SK-N-SH (cell line): Measurements from ENCODE around the gene TUBGCP3. TPM values are rescaled to one million over a fixed set of nuclear protein-coding genes. Genes with fewer than 3 reads are reported as not detected.

ENCODE experiments used
- CTCF ChIA-PET: fragments of 300-600, 350-600 bp; formaldehyde crosslinking; extraction: SDS; loops from one replicate; lab custom pipeline; 2021; lab: Yijun Ruan, JAX
- POLR2A ChIA-PET: fragments of 350-600 bp; sonication (Branson Sonifier 250); formaldehyde crosslinking; extraction: SDS; loops from one replicate; lab custom pipeline; 2020; ENCODE audit warnings: antibody characterized with exemption, inconsistent platforms; lab: Yijun Ruan, JAX
- DNase-seq: peaks from one replicate; pipeline ENCODE4 v3.0.0; 2012
- H2AFZ ChIP-seq: fragments of 200-600 bp; sonication (generic); 2 replicates; pipeline ENCODE4 v1.8.1; 2016; ENCODE audit warnings: antibody characterized with exemption, mild to moderate bottlenecking, low read depth
- H3F3A ChIP-seq: fragments of 200-600 bp; sonication (generic); replicated peaks from 2 replicates; pipeline ENCODE3; 2016; ENCODE audit warnings: antibody characterized with exemption, mild to moderate bottlenecking; ENCODE audit not compliant: insufficient read depth
- H3K27ac ChIP-seq, 2 experiments: fragments of 200-500 bp in 1 of 2; fragments of 200-600 bp in 1 of 2; sonication (Bioruptor generic) in 1 of 2; sonication (generic), shearing (Covaris generic) in 1 of 2; 2 replicates each; pipeline versions ENCODE4 v1.5.1 to v1.6.1; 2014 to 2016; ENCODE audit warnings: low read depth in 2 of 2, inconsistent platforms in 1 of 2, low read length in 1 of 2, mild to moderate bottlenecking in 1 of 2, mixed read lengths in 1 of 2
- H3K27me3 ChIP-seq: fragments of 200-600 bp; sonication (generic), shearing (Covaris generic); 2 replicates; pipeline ENCODE4 v1.6.1; 2016; ENCODE audit warnings: mixed run types; ENCODE audit not compliant: insufficient read depth
- H3K36me3 ChIP-seq, 2 experiments: fragments of 200-500 bp in 1 of 2; fragments of 200-600 bp in 1 of 2; sonication (Bioruptor generic) in 1 of 2; sonication (generic) in 1 of 2; replicated peaks in 1 of 2; 2 replicates each; pipeline versions ENCODE3 to v1.5.1; 2014 to 2016; ENCODE audit warnings: low read length in 1 of 2, mild to moderate bottlenecking in 1 of 2; ENCODE audit not compliant: insufficient read depth in 2 of 2, control insufficient read depth in 1 of 2
- H3K4me1 ChIP-seq, 2 experiments: fragments of 200-500 bp in 1 of 2; fragments of 200-600 bp in 1 of 2; sonication (Bioruptor generic) in 1 of 2; sonication (generic), shearing (Covaris generic) in 1 of 2; 2 replicates each; pipeline versions ENCODE4 v1.5.1 to v1.6.1; 2014 to 2016; ENCODE audit warnings: low read depth in 1 of 2, low read length in 1 of 2, mixed run types in 1 of 2; ENCODE audit not compliant: insufficient read depth in 2 of 2, control insufficient read depth in 1 of 2
- H3K4me2 ChIP-seq: fragments of 200-600 bp; sonication (generic), shearing (Covaris generic); 2 replicates; pipeline ENCODE4 v1.6.1; 2017; ENCODE audit warnings: mixed run types
- H3K4me3 ChIP-seq, 2 experiments: fragments of 200-500 bp in 1 of 2; fragments of 200-600 bp in 1 of 2; sonication (Bioruptor generic) in 1 of 2; sonication (generic), shearing (Covaris generic) in 1 of 2; 2 replicates each; pipeline versions ENCODE4 v1.5.1 to v1.8.1; 2014 to 2016; ENCODE audit warnings: low read depth in 2 of 2, inconsistent platforms in 1 of 2, low read length in 1 of 2, mild to moderate bottlenecking in 1 of 2, mixed read lengths in 1 of 2, moderate library complexity in 1 of 2
- H3K79me2 ChIP-seq: fragments of 200-600 bp; sonication (generic); 2 replicates; pipeline ENCODE4 v1.8.1; 2017; ENCODE audit warnings: mild to moderate bottlenecking; ENCODE audit not compliant: insufficient read depth
- H3K9ac ChIP-seq: fragments of 200-600 bp; sonication (generic); 2 replicates; pipeline ENCODE4 v1.6.1; 2017; ENCODE audit warnings: mixed run types
- H3K9me2 ChIP-seq: fragments of 200-600 bp; sonication (generic); 2 replicates; pipeline ENCODE4 v1.6.1; 2017; ENCODE audit warnings: mixed run types
- H3K9me3 ChIP-seq: fragments of 200-600 bp; sonication (generic); 2 replicates; pipeline ENCODE4 v1.6.1; 2017; ENCODE audit warnings: mixed run types, mild to moderate bottlenecking, moderate library complexity
- H4K20me1 ChIP-seq: fragments of 200-600 bp; sonication (generic); 2 replicates; pipeline ENCODE4 v1.6.1; 2017; ENCODE audit warnings: mild to moderate bottlenecking, mixed run types; ENCODE audit not compliant: insufficient read depth
- EZH2phosphoT487 ChIP-seq: fragments of 200-600 bp; sonication (generic); IDR thresholded peaks from 2 replicates; pipeline ENCODE4 v1.6.1; 2017; ENCODE audit warnings: low read depth, mixed run types, mild to moderate bottlenecking, antibody characterized with exemption, moderate library complexity, borderline replicate concordance
- FOXM1 ChIP-seq: IDR thresholded peaks from 2 replicates; pipeline ENCODE4 v1.4.0; 2012; ENCODE audit warnings: low read depth, mild to moderate bottlenecking
- JUND ChIP-seq: IDR thresholded peaks from 2 replicates; pipeline ENCODE4 v1.4.0; 2012
- MEF2A ChIP-seq: IDR thresholded peaks from 2 replicates; pipeline ENCODE4 v1.4.0; 2012; ENCODE audit warnings: low read depth, borderline replicate concordance
- NFIC ChIP-seq: IDR thresholded peaks from 2 replicates; pipeline ENCODE4 v1.4.0; 2012; ENCODE audit warnings: borderline replicate concordance
- NRF1 ChIP-seq: IDR thresholded peaks from 2 replicates; pipeline ENCODE4 v1.6.1; 2012; ENCODE audit warnings: low read depth, mild to moderate bottlenecking, low read length
- POLR2AphosphoS5 ChIP-seq: IDR thresholded peaks from 2 replicates; pipeline ENCODE4 v1.6.1; 2012; ENCODE audit warnings: low read depth, low read length
- REST ChIP-seq: IDR thresholded peaks from 2 replicates; pipeline ENCODE4 v1.6.1; 2012; ENCODE audit warnings: mild to moderate bottlenecking, low read depth, low read length, moderate library complexity
- RXRA ChIP-seq: IDR thresholded peaks from 2 replicates; pipeline ENCODE4 v1.4.0; 2012; ENCODE audit warnings: low read depth, mild to moderate bottlenecking, borderline replicate concordance
- TCF12 ChIP-seq: IDR thresholded peaks from 2 replicates; pipeline ENCODE4 v1.4.0; 2012
- WGBS: methylation state at CpG from one replicate; pipeline ENCODE4 v1.1.6; 2017; ENCODE audit warnings: low lambda C conversion rate; 5-methylcytosine and 5-hydroxymethylcytosine counted together
- polyA plus RNA-seq, 3 experiments: library from polyadenylated mRNA; depleted of rRNA; stranded (reverse); fragments of >200 nt; gene quantifications; 2 replicates each; pipeline ENCODE4 v1.2.3, GENCODE V29; 2012
- TF ChIP-seq, protein P1 (sequence below): fragments of 200-600 bp; sonication (generic); IDR thresholded peaks from 2 replicates; pipeline ENCODE4 v1.6.1; 2017; ENCODE audit warnings: antibody characterized with exemption, mild to moderate bottlenecking, moderate library complexity
- TF ChIP-seq, protein P2 (sequence below): fragments of 150-350 bp; IDR thresholded peaks from 2 replicates; pipeline ENCODE4 v1.6.1; 2016; ENCODE audit warnings: mild to moderate bottlenecking, low read depth, low read length
- TF ChIP-seq, protein P3 (sequence below): IDR thresholded peaks from 2 replicates; pipeline ENCODE4 v1.4.0; 2012; ENCODE audit warnings: low read depth

Gene TUBGCP3
- polyA plus RNA-seq, 1 of the 3 experiments (the other 2 are of a cell fraction), result 16.8 TPM

DNA sequence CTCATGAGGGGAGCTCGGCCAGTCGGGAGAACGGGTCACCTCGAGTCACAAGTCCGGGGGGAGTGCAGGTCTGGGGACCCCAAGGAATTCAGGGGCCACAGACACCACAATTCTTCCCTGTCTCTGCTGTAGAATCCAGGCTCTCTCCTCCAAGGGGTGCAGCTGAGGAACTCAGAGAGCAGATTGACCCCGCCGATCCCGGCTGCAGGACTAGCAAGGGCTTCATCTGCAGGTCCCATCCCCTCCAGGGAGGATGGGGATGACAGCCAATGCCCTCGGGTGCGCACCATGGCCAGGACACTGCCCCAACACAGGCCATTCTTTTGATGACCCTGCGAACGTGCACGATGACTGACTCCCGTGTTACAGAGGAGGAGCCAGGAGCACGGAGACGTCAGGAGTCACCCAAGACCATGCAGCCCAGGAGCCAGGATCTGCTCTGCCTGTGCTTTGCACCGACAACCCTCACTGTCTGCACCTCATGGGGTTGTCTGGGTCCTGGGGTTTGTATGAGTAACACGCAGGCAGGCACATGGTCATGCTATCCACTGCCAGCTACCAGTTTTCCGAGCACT lies 48.5 kb upstream of the TUBGCP3 start (continued):
- no peak for TF ChIP-seq EZH2phosphoT487

DNA sequence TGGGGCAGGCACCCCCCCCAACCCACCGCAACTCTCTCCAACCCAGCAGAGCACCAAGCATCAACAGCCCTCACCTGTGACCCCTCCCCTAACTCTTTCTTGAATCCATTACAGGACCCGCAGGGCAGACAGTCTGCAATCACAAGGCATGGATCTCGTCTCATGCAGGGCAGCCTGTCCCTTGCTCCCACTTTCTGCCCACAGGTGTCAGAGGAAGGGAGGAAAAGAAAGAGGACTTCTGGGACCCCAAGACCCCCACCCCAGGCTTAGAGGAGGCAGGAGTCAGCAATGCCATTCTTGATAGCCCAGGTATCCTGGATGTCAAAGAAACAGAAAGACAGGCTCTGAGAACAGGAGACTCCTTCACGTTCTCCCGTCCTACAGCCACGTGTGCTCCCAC lies 47.4 kb upstream of the TUBGCP3 start:
- Histone ChIP-seq H4K20me1 (no peaks in the 10 kb centered on the region), H3K4me2 (no peak overlapping the region), H3K4me3 (no peak overlapping the region), H3K4me1 (peaks cover 0 to 10% of the 10 kb centered on the region in 2 experiments; a peak in 1 of 4 replicates), H3K9me2 (no peaks in the 10 kb centered on the region), H3K27ac (no peak overlapping the region), H3K36me3 (no peaks in the 10 kb centered on the region)
- CTCF ChIA-PET, result interaction anchor here (0.6 kb wide), 1 partner anchor 76 kb away, joined by 3 read pairs; no protein-coding TSS in a partner anchor
- WGBS, result 1% methylated on average over 6 of the region's 6 CpGs
- TF ChIP-seq REST (no peak), JUND (no peak), NFIC (no peak), TCF12 (no peak), POLR2AphosphoS5 (no peak), RXRA (no peak), MEF2A (no peak), FOXM1 (no peak), NRF1 (no peak)
- TF ChIP-seq, protein P1, sequence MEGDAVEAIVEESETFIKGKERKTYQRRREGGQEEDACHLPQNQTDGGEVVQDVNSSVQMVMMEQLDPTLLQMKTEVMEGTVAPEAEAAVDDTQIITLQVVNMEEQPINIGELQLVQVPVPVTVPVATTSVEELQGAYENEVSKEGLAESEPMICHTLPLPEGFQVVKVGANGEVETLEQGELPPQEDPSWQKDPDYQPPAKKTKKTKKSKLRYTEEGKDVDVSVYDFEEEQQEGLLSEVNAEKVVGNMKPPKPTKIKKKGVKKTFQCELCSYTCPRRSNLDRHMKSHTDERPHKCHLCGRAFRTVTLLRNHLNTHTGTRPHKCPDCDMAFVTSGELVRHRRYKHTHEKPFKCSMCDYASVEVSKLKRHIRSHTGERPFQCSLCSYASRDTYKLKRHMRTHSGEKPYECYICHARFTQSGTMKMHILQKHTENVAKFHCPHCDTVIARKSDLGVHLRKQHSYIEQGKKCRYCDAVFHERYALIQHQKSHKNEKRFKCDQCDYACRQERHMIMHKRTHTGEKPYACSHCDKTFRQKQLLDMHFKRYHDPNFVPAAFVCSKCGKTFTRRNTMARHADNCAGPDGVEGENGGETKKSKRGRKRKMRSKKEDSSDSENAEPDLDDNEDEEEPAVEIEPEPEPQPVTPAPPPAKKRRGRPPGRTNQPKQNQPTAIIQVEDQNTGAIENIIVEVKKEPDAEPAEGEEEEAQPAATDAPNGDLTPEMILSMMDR, result no peak
- TF ChIP-seq, protein P2, sequence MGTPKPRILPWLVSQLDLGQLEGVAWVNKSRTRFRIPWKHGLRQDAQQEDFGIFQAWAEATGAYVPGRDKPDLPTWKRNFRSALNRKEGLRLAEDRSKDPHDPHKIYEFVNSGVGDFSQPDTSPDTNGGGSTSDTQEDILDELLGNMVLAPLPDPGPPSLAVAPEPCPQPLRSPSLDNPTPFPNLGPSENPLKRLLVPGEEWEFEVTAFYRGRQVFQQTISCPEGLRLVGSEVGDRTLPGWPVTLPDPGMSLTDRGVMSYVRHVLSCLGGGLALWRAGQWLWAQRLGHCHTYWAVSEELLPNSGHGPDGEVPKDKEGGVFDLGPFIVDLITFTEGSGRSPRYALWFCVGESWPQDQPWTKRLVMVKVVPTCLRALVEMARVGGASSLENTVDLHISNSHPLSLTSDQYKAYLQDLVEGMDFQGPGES, result no peak
- TF ChIP-seq, protein P3, sequence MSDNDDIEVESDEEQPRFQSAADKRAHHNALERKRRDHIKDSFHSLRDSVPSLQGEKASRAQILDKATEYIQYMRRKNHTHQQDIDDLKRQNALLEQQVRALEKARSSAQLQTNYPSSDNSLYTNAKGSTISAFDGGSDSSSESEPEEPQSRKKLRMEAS, result no peak
- TF ChIP-seq, all 33 proteins: peak for 0
- Histone ChIP-seq H3K79me2 (no peaks in the 10 kb centered on the region), H3F3A (no peaks in the 10 kb centered on the region), H3K9me3 (no peaks in the 10 kb centered on the region), H2AFZ (no peak overlapping the region), H3K27me3 (peaks cover 41% of the 10 kb centered on the region), H3K9ac (no peak overlapping the region)
- POLR2A ChIA-PET, result no interaction called here
- no peak for DNase-seq
